NCI-H2029 (cell line): ENCODE data around the gene LITAF.
"Not testable (repeated sequence)": the region's sequence is repeated elsewhere in the genome, so short reads cannot be mapped to it uniquely, and the experiment has no call there.

Experiments used
- DNase-seq: peaks from one replicate; lab custom pipeline; 2025; lab: John Stamatoyannopoulos, UW

LITAF gene

GRCh38 chr16:11515540-11516430, 70.9 kb downstream of the LITAF start:
- no peak for DNase-seq

GRCh38 chr16:11514283-11514682, 72.4 kb downstream of the LITAF start:
- DNase-seq: no peak

GRCh38 chr16:11513366-11513765, 73.4 kb downstream of the LITAF start:
- DNase-seq: not testable (repeated sequence)

GRCh38 chr16:11511801-11512200, 74.9 kb downstream of the LITAF start:
- DNase-seq: no peak

GRCh38 chr16:11511328-11511727, 75.4 kb downstream of the LITAF start:
- DNase-seq: no peak

- DNase-seq: no peak
Observed at GRCh38 chr16:11510178-11510973, 76.3 kb downstream of the LITAF start.

GRCh38 chr16:11507991-11508390, 78.7 kb downstream of the LITAF start:
- DNase-seq: no peak

GRCh38 chr16:11507350-11507749, 79.4 kb downstream of the LITAF start:
- DNase-seq: no peak

GRCh38 chr16:11506741-11507305, 79.9 kb downstream of the LITAF start:
- no peak for DNase-seq

- DNase-seq: not testable (repeated sequence)
Observed at GRCh38 chr16:11504261-11504660, 82.5 kb downstream of the LITAF start.

- DNase-seq: no peak
Observed at GRCh38 chr16:11503566-11503965, 83.2 kb downstream of the LITAF start.

GRCh38 chr16:11502239-11502638, 84.5 kb downstream of the LITAF start:
- DNase-seq: no peak

- no peak for DNase-seq
Observed at GRCh38 chr16:11501632-11502031, 85.1 kb downstream of the LITAF start.

- no peak for DNase-seq
Observed at GRCh38 chr16:11500700-11501346, 85.9 kb downstream of the LITAF start.

- no peak for DNase-seq
Observed at GRCh38 chr16:11499295-11500089, 87.2 kb downstream of the LITAF start.

- no peak for DNase-seq
Observed at GRCh38 chr16:11498683-11499082, 88.0 kb downstream of the LITAF start.

GRCh38 chr16:11497851-11498289, 88.8 kb downstream of the LITAF start:
- no peak for DNase-seq
